Tibial nerve (tissue), 4 donors: ENCODE data around the gene SYTL3. TPM values are rescaled to one million over a fixed set of nuclear protein-coding genes. Genes with fewer than 3 reads are reported as not detected.
A peak's percentile ranks its signal among the peaks of the same experiment; 100 is the strongest.

Source experiments
- DNase-seq, 2 donors: peaks; one replicate each; pipeline ENCODE4 v3.0.0-alpha.2; 2019; ENCODE audit warnings: low spot score in 2 of 2
- H3K27ac ChIP-seq, 4 donors: fragments of 200-600 bp; sonication (generic) in 3 of 4; one replicate each; pipeline ENCODE4 v1.5.1; 2017 to 2019; ENCODE audit warnings: mild to moderate bottlenecking in 1 of 4
- H3K27me3 ChIP-seq, 2 donors: fragments of 200-600 bp; sonication (generic) in 1 of 2; one replicate each; pipeline versions ENCODE4 v1.5.1 to v1.6.0; 2017 to 2019
- H3K36me3 ChIP-seq, 3 donors: fragments of 200-600 bp; sonication (generic); one replicate each; pipeline ENCODE4 v1.5.1; 2018 to 2019
- H3K4me1 ChIP-seq, 4 donors: fragments of 200-600 bp; sonication (generic) in 3 of 4; one replicate each; pipeline ENCODE4 v1.5.1; 2017 to 2019
- H3K4me3 ChIP-seq, 4 donors: fragments of 200-600 bp; sonication (generic) in 3 of 4; one replicate each; pipeline ENCODE4 v1.5.1; 2017 to 2019; ENCODE audit warnings: mild to moderate bottlenecking in 1 of 4, moderate library complexity in 1 of 4
- H3K9me3 ChIP-seq, 4 donors: fragments of 200-600 bp; sonication (generic) in 3 of 4; one replicate each; pipeline ENCODE4 v1.5.1; 2017 to 2019
- CTCF ChIP-seq, 5 experiments: fragments of 200-600 bp in 3 of 5; fragments of 450-650 bp in 2 of 5; sonication (generic) in 3 of 5; IDR thresholded peaks; one replicate each; pipeline ENCODE4 v1.5.1; 2016 to 2019; ENCODE audit warnings: antibody characterized with exemption in 5 of 5, mild to moderate bottlenecking in 3 of 5, moderate library complexity in 2 of 5
- EP300 ChIP-seq, 2 donors: sonication (generic); formaldehyde crosslinking; IDR thresholded peaks; one replicate each; pipeline ENCODE4 v1.6.1; 2017; ENCODE audit warnings: antibody characterized with exemption in 2 of 2, mild to moderate bottlenecking in 1 of 2
- POLR2A ChIP-seq, 2 donors: fragments of 450-650 bp; IDR thresholded peaks; one replicate each; pipeline ENCODE4 v1.6.1; 2017; ENCODE audit warnings: antibody characterized with exemption in 2 of 2, mild to moderate bottlenecking in 2 of 2, moderate library complexity in 2 of 2
- WGBS, 2 donors: methylation state at CpG; one replicate each; pipeline ENCODE4 v1.1.5; 2018; 5-methylcytosine and 5-hydroxymethylcytosine counted together
- total RNA-seq, 4 donors: library from RNA; depleted of rRNA; stranded (reverse); fragments of >200 nt; gene quantifications; one replicate each; pipeline ENCODE4 v1.1.0, GENCODE V29; 2016

SYTL3 gene
- total RNA-seq, 4 donors from 2014 or later, result 1.3 to 6.7 (median 3.6) TPM

GRCh38 chr6:158684311-158684710 lies 34.5 kb downstream of the SYTL3 start:
- Histone ChIP-seq H3K27me3 (no peaks in the 10 kb centered on the region), H3K36me3 (no peaks in the 10 kb centered on the region), H3K4me1 (peaks cover 0 to 3% (median 0%) of the 10 kb centered on the region in 4 donors), H3K27ac (no peak overlapping the region), H3K4me3 (no peak overlapping the region), H3K9me3 (no peaks in the 10 kb centered on the region)
- WGBS, 2 donors, result 89 to 90% methylated on average over 5 of the region's 5 CpGs
- no peak for DNase-seq
- TF ChIP-seq CTCF (IDR thresholded peaks at IDR 0.05), result no peak
- no peak for TF ChIP-seq EP300 (IDR thresholded peaks at IDR 0.05)
- no peak for TF ChIP-seq POLR2A (IDR thresholded peaks at IDR 0.05)

GRCh38 chr6:158684745-158685324 lies 35.0 kb downstream of the SYTL3 start:
- TF ChIP-seq POLR2A (IDR thresholded peaks at IDR 0.05), result no peak
- TF ChIP-seq EP300 (IDR thresholded peaks at IDR 0.05), result no peak
- TF ChIP-seq CTCF (IDR thresholded peaks at IDR 0.05), result no peak
- no peak overlapping the region for H3K4me3 ChIP-seq

GRCh38 chr6:158686311-158686710 lies 36.5 kb downstream of the SYTL3 start:
- Histone ChIP-seq H3K36me3 (no peaks in the 10 kb centered on the region), H3K9me3 (no peaks in the 10 kb centered on the region), H3K4me3 (no peak overlapping the region), H3K27ac (no peak overlapping the region), H3K27me3 (no peaks in the 10 kb centered on the region), H3K4me1 (peaks cover 0 to 3% (median 1%) of the 10 kb centered on the region in 4 donors)
- TF ChIP-seq POLR2A (IDR thresholded peaks at IDR 0.05), result no peak
- no peak for TF ChIP-seq CTCF (IDR thresholded peaks at IDR 0.05)
- TF ChIP-seq EP300 (IDR thresholded peaks at IDR 0.05), result no peak
- WGBS, 2 donors, result 49 to 61% methylated on average over 4 of the region's 4 CpGs
- DNase-seq, result no peak

More at GRCh38 chr6:158684745-158685324, 35.0 kb downstream of the SYTL3 start:
- peaks cover 0 to 3% (median 0%) of the 10 kb centered on the region in 4 donors for H3K4me1 ChIP-seq
- H3K36me3 ChIP-seq, result no peaks in the 10 kb centered on the region
- H3K9me3 ChIP-seq, result no peaks in the 10 kb centered on the region
- no peak overlapping the region for H3K27ac ChIP-seq
- no peaks in the 10 kb centered on the region for H3K27me3 ChIP-seq
- 56 to 59% methylated on average over 5 of the region's 5 CpGs for WGBS, 2 donors
- no peak for DNase-seq

GRCh38 chr6:158686791-158687381 lies 37.0 kb downstream of the SYTL3 start:
- no peaks in the 10 kb centered on the region for H3K27me3 ChIP-seq
- no peak overlapping the region for H3K4me3 ChIP-seq
- peak overlapping the region in 1 of 4 donors; percentile 57 for H3K27ac ChIP-seq
- TF ChIP-seq EP300 (IDR thresholded peaks at IDR 0.05), result no peak
- TF ChIP-seq POLR2A (IDR thresholded peaks at IDR 0.05), result no peak
- no peak for TF ChIP-seq CTCF (IDR thresholded peaks at IDR 0.05)
- peaks cover 0 to 7% (median 1%) of the 10 kb centered on the region in 4 donors for H3K4me1 ChIP-seq
- WGBS, 2 donors, result 71 to 81% methylated on average over 7 of the region's 7 CpGs
- H3K9me3 ChIP-seq, result no peaks in the 10 kb centered on the region
- no peak for DNase-seq
- H3K36me3 ChIP-seq, result no peaks in the 10 kb centered on the region

- H3K27me3 ChIP-seq, result no peaks in the 10 kb centered on the region
- peak overlapping the region in 1 of 4 donors; percentile 57 for H3K27ac ChIP-seq
- H3K4me1 ChIP-seq, result peaks cover 0 to 7% (median 1%) of the 10 kb centered on the region in 4 donors
- WGBS, 2 donors, result 71 to 76% methylated on average over 4 of the region's 4 CpGs
- no peaks in the 10 kb centered on the region for H3K9me3 ChIP-seq
- TF ChIP-seq EP300 (IDR thresholded peaks at IDR 0.05) (no peak), CTCF (IDR thresholded peaks at IDR 0.05) (no peak), POLR2A (IDR thresholded peaks at IDR 0.05) (no peak)
- H3K36me3 ChIP-seq, result no peaks in the 10 kb centered on the region
- DNase-seq, result no peak
- H3K4me3 ChIP-seq, result no peak overlapping the region
Measured at GRCh38 chr6:158687506-158687905, 37.7 kb downstream of the SYTL3 start.
